Endothelial cell (in vitro differentiated cells): Measurements from ENCODE around the gene CALML3. TPM values are rescaled to one million over a fixed set of nuclear protein-coding genes. Genes with fewer than 3 reads are reported as not detected.
A peak's percentile ranks its signal among the peaks of the same experiment; 100 is the strongest.

Experiments
- DNase-seq: peaks from one replicate; pipeline ENCODE4 v3.0.0; 2021; ENCODE audit warnings: low spot score
- H3K27ac Mint-ChIP-seq: one replicate; pipeline ENCODE4 v1.8.0; 2021; ENCODE audit warnings: mixed read lengths, inconsistent platforms; ENCODE audit not compliant: unreplicated experiment
- H3K27me3 Mint-ChIP-seq: one replicate; pipeline ENCODE4 v1.8.0; 2021; ENCODE audit warnings: mild to moderate bottlenecking, moderate library complexity, mixed read lengths, inconsistent platforms; ENCODE audit not compliant: unreplicated experiment
- H3K36me3 Mint-ChIP-seq: one replicate; pipeline ENCODE4 v1.8.0; 2021; ENCODE audit warnings: mild to moderate bottlenecking, low read depth, mixed read lengths, inconsistent platforms; ENCODE audit not compliant: unreplicated experiment
- H3K4me1 Mint-ChIP-seq: one replicate; pipeline ENCODE4 v1.8.0; 2021; ENCODE audit warnings: mild to moderate bottlenecking, mixed read lengths, inconsistent platforms; ENCODE audit not compliant: unreplicated experiment
- H3K4me3 Mint-ChIP-seq: one replicate; pipeline ENCODE4 v1.8.0; 2021; ENCODE audit warnings: mild to moderate bottlenecking, mixed read lengths, inconsistent platforms; ENCODE audit not compliant: unreplicated experiment
- H3K9me3 Mint-ChIP-seq: one replicate; pipeline ENCODE4 v1.8.0; 2021; ENCODE audit warnings: mixed read lengths, inconsistent platforms; ENCODE audit not compliant: unreplicated experiment
- total RNA-seq: library from RNA; stranded (reverse); fragmentation: NEBNext Ultra II Directional; extraction: Animal tissue kit (Norgen Biotek cat#: 25700); gene quantifications from one replicate; pipeline ENCODE4 v1.2.1, GENCODE V29; 2021; ENCODE audit not compliant: unreplicated experiment
- TF ChIP-seq, protein P1 (sequence below): fragments of 200-600 bp; sonication (generic); IDR thresholded peaks from one replicate; pipeline ENCODE4 v1.5.0; 2021; ENCODE audit warnings: antibody characterized with exemption; ENCODE audit not compliant: unreplicated experiment

Gene CALML3
- total RNA-seq, 1 donor from 2014 or later, result not detected

DNA sequence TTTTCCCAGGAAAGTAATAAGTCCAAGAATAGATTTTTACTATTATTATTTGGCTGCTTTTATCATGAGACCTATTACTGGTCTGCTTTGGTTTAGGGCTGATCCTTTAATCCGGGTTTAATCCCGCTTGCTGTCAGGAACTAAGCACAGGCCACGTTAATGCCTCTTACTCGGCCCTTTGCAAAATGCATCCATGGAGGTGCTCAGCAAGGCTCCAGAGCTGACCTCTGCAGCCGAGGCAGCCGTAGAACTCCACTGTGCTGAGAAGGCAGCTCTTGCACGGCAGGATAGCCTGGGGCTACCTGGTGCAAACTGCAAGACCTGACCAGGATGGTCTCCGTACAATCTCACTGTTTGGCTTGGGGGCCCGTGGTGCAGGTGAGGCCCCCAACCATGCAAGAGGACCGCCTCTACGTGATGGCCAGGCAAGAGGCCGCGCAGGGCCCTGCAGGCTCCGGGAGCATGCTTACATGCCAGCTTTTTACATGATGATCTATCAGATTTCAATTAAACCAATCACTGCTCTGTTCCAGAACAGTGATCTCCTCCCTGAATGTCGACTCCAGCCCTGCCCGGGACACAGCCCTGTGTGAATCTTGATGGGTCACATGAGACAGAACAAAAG lies 10.4 kb upstream of the CALML3 start:
- TF ChIP-seq, protein P1, sequence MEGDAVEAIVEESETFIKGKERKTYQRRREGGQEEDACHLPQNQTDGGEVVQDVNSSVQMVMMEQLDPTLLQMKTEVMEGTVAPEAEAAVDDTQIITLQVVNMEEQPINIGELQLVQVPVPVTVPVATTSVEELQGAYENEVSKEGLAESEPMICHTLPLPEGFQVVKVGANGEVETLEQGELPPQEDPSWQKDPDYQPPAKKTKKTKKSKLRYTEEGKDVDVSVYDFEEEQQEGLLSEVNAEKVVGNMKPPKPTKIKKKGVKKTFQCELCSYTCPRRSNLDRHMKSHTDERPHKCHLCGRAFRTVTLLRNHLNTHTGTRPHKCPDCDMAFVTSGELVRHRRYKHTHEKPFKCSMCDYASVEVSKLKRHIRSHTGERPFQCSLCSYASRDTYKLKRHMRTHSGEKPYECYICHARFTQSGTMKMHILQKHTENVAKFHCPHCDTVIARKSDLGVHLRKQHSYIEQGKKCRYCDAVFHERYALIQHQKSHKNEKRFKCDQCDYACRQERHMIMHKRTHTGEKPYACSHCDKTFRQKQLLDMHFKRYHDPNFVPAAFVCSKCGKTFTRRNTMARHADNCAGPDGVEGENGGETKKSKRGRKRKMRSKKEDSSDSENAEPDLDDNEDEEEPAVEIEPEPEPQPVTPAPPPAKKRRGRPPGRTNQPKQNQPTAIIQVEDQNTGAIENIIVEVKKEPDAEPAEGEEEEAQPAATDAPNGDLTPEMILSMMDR, result no peak
- peaks cover 13% of the 10 kb centered on the region for H3K4me1 Mint-ChIP-seq
- H3K27me3 Mint-ChIP-seq, result peaks cover 4% of the 10 kb centered on the region
- H3K9me3 Mint-ChIP-seq, result peaks cover 4% of the 10 kb centered on the region
- no peak overlapping the region for H3K4me3 Mint-ChIP-seq
- peaks cover 8% of the 10 kb centered on the region for H3K36me3 Mint-ChIP-seq
- no peak for DNase-seq
- no peak overlapping the region for H3K27ac Mint-ChIP-seq

DNA sequence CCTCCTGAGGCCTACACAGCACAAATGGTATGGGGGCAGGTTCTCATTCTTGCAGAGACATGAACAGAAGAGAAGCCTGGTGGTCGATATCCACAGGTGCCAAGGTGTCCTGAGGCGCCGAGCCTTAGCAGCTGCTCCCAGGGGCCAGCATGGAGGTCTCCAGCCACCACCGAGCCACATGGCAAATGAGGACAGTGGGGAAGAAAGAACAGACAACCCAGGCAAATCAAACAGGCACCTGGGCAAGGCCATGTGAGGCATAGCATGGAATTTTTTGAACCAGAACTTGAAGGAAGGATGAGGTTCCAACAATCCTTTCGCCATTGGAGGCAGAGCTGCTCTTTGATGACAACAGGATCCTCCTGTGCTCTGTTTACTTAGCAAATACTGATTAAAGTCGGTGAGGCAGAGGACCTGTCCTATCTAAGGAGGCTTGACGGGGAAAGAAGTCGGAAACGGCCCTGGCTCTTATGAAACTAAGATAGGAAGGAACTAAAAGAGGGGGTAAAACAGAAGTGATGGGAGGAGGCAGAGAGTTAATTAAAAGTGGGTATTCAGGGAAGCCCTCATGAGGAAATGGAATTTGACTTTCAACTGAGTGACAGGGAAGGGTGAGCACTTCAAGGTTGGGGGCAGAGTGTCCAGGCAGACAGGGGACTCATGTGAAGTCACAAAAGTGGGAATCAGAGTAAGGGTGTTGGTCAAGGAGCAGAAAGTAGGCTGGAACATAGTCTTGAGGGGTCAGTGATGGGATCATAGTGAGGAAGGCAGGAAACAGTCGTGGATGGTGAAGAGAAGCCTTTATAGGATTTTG lies 8.6 kb upstream of the CALML3 start:
- Mint-ChIP-seq H3K27ac (peak overlapping the region; percentile 30), H3K4me1 (peaks cover 13% of the 10 kb centered on the region), H3K36me3 (peaks cover 8% of the 10 kb centered on the region), H3K4me3 (no peak overlapping the region), H3K9me3 (peaks cover 4% of the 10 kb centered on the region), H3K27me3 (peaks cover 4% of the 10 kb centered on the region)
- TF ChIP-seq, protein P1, result no peak
- no peak for DNase-seq

DNA sequence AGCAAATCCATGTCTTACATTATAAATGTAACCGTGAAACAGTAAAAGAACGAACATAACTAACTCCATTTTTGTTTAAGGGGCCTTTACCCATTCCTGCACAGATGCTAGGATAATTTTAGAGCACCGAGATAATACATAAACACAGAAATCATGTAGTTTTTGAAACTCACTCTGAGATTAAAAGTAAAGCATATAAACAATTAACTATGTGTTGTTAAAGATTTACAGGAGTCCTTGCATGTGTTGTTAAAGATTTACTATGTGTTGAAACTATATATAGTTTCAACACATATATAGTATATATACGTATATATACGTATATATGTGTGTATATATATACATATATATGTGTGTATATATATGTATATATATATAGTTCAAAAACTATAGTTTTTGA lies 7.2 kb upstream of the CALML3 start:
- peaks cover 3% of the 10 kb centered on the region for H3K27me3 Mint-ChIP-seq
- peaks cover 4% of the 10 kb centered on the region for H3K9me3 Mint-ChIP-seq
- H3K27ac Mint-ChIP-seq, result no peak overlapping the region
- no peak overlapping the region for H3K4me3 Mint-ChIP-seq
- TF ChIP-seq, protein P1, result no peak
- peaks cover 7% of the 10 kb centered on the region for H3K36me3 Mint-ChIP-seq
- no peak for DNase-seq
- peaks cover 8% of the 10 kb centered on the region for H3K4me1 Mint-ChIP-seq

DNA sequence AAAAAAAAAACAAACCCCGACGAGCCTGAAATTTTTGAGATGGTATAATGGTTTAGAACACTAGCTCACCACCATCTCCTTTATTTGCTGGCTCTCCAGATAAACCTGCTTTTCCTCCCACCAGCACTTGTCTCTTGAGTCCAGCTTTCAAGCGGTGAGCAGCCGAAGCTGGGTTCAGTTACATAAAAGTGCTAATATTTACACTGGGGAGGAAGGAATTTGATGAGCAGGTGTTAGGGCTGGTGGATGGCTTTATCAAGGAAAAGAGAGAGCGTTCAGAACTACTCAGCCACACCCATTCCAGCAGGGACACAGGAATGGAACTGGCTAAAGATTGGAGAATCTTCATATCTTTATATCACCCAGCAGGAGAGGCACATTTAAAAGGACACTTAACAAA lies 6.6 kb upstream of the CALML3 start:
- Mint-ChIP-seq H3K36me3 (peaks cover 4% of the 10 kb centered on the region), H3K27ac (no peak overlapping the region), H3K27me3 (peaks cover 3% of the 10 kb centered on the region), H3K9me3 (peaks cover 4% of the 10 kb centered on the region), H3K4me1 (peaks cover 4% of the 10 kb centered on the region), H3K4me3 (no peak overlapping the region)
- TF ChIP-seq, protein P1, result no peak
- no peak for DNase-seq

DNA sequence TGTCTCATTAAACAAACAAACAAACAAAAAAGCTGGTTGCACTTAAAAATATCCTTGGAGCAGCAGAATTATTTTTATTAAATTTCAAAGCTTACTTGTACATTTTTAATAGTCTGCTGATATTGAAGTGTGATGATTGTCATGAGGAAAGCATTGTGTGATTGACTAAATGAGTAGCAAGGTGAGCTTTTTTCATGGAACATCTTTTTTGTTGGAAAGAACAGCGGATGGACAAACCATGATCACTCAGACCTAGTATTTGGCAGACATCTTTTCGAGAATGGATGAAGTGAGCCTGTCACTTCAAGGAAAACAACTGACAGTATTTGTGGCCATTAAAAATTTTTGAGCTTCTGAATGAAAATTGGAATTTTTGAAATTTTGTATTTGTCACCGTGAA lies 5.7 kb upstream of the CALML3 start:
- no peak overlapping the region for H3K27ac Mint-ChIP-seq
- peaks cover 2% of the 10 kb centered on the region for H3K27me3 Mint-ChIP-seq
- peaks cover 2% of the 10 kb centered on the region for H3K4me1 Mint-ChIP-seq
- H3K4me3 Mint-ChIP-seq, result no peak overlapping the region
- no peak for DNase-seq
- peaks cover 4% of the 10 kb centered on the region for H3K9me3 Mint-ChIP-seq
- TF ChIP-seq, protein P1, result no peak
- H3K36me3 Mint-ChIP-seq, result peaks cover 4% of the 10 kb centered on the region
